ENCODE measurements around the gene SELENOP.
"Not testable (repeated sequence)": the region's sequence is repeated elsewhere in the genome, so short reads cannot be mapped to it uniquely, and the experiment has no call there.

SELENOP gene

DNA sequence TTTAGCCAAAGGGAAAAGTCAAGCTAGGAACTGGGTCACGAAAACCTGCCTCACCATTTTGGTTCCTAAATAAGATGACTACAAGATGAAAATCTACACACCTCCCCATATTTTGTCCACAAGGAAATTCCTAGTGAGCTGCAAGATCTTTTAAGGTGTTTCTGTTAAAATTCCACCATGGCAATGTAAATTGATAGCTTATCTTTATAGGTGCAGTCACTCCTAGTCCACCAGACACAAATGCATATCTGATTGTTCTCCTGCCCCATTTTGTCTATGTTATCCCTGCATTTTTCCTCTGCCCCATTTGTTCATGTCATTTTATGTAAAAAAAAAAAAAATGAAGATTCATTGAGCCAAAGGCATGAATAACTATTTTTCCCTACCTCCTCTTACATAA, 41.1 kb upstream of the SELENOP start:
- TF ChIP-seq SUZ12 (IDR thresholded peaks at IDR 0.05; ENCODE audit: extremely low read depth, insufficient read depth, insufficient read length), result no peak
- TF ChIP-seq ZNF274 (IDR thresholded peaks at IDR 0.05; ENCODE audit: low read depth, low read length), result no peak
- TF ChIP-seq YY1 (IDR thresholded peaks at IDR 0.05; ENCODE audit: insufficient read depth, insufficient read length), result no peak
- Histone ChIP-seq H3K4me3 (ENCODE audit: insufficient read length, low read depth) (no peak overlapping the region), H3K9me3 (ENCODE audit: insufficient read depth, low read length) (no peaks in the 10 kb centered on the region), H3K4me1 (ENCODE audit: insufficient read depth, insufficient read length) (no peaks in the 10 kb centered on the region), H3K27me3 (ENCODE audit: insufficient read depth, insufficient read length) (no peaks in the 10 kb centered on the region), H3K9ac (ENCODE audit: insufficient read length, low read depth) (no peak overlapping the region), H3K36me3 (ENCODE audit: insufficient read depth, insufficient read length, low read length) (no peaks in the 10 kb centered on the region)
- no peak for DNase-seq (ENCODE audit: low read depth, low spot score)

DNA sequence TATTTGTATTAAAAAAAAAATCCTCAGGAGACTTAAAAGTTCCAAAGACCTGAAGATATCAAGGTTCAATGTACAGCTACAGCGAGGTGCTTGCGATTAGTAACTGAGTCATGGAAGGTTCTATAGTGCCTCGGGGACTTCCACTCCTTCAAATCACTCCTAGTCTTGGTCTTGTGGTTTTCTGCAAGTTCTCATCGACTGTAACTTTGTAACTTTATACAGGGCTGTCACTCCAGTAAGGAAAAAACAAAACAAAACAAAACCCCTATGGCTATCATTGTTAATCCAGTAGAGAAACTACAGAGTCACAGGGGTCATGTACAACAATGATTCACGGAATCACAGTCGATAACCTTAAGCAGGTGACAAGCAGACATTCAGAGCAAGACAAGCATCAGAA, 39.8 kb upstream of the SELENOP start:
- Histone ChIP-seq H3K9ac (ENCODE audit: insufficient read length, low read depth) (no peak overlapping the region), H3K36me3 (ENCODE audit: insufficient read depth, insufficient read length, low read length) (no peaks in the 10 kb centered on the region), H3K9me3 (ENCODE audit: insufficient read depth, low read length) (no peaks in the 10 kb centered on the region), H3K27me3 (ENCODE audit: insufficient read depth, insufficient read length) (no peaks in the 10 kb centered on the region), H3K4me3 (ENCODE audit: insufficient read length, low read depth) (no peak overlapping the region), H3K4me1 (ENCODE audit: insufficient read depth, insufficient read length) (no peaks in the 10 kb centered on the region)
- no peak for DNase-seq (ENCODE audit: low read depth, low spot score)
- TF ChIP-seq SUZ12 (IDR thresholded peaks at IDR 0.05; ENCODE audit: extremely low read depth, insufficient read depth, insufficient read length), result no peak
- no peak for TF ChIP-seq ZNF274 (IDR thresholded peaks at IDR 0.05; ENCODE audit: low read depth, low read length)

DNA sequence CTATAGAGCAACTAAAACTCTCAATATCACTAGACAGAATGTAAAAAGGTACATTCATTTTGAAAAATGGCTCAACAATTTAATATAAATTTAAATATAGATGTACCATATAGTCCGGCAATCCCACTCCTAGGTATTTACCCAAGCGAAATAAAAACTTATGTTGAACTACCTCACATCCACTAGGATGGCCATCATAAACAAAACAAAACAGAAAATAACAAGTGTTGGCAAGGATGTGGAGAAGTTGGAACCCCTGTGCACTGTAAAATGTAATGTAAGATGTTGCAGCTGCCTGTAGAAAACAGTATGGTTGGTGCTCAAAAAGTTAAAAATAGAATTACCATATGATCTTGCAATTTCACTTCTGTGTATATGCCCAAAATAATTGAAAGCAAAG, 36.9 kb upstream of the SELENOP start:
- no peak for DNase-seq (ENCODE audit: low read depth, low spot score)
- Histone ChIP-seq H3K4me1 (ENCODE audit: insufficient read depth, insufficient read length) (no peaks in the 10 kb centered on the region), H3K4me3 (ENCODE audit: insufficient read length, low read depth) (no peak overlapping the region), H3K36me3 (ENCODE audit: insufficient read depth, insufficient read length, low read length) (no peaks in the 10 kb centered on the region), H3K27me3 (ENCODE audit: insufficient read depth, insufficient read length) (no peaks in the 10 kb centered on the region), H3K9ac (ENCODE audit: insufficient read length, low read depth) (no peak overlapping the region), H3K9me3 (ENCODE audit: insufficient read depth, low read length) (no peaks in the 10 kb centered on the region)
- no peak for TF ChIP-seq ZNF274 (IDR thresholded peaks at IDR 0.05; ENCODE audit: low read depth, low read length)
- no peak for TF ChIP-seq SUZ12 (IDR thresholded peaks at IDR 0.05; ENCODE audit: extremely low read depth, insufficient read depth, insufficient read length)
- TF ChIP-seq YY1 (IDR thresholded peaks at IDR 0.05; ENCODE audit: insufficient read depth, insufficient read length), result no peak

DNA sequence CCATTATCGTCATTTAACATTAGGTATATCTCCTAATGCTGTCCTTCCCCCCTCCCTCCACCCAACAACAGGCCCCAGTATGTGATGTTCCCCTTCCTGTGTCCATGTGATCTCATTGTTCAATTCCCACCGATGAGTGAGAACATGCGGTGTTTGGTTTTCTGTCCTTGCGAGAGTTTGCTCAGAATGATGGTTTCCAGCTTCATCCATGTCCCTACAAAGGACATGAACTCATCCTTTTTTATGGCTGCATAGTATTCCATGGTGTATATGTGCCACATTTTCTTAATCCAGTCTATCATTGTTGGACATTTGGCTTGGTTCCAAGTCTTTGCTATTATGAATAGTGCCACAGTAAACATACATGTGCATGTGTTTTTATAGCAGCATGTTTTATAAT, 32.7 kb upstream of the SELENOP start:
- not testable (repeated sequence) for H3K4me3 ChIP-seq (ENCODE audit: insufficient read length, low read depth); H3K27me3 ChIP-seq (ENCODE audit: insufficient read depth, insufficient read length); H3K9ac ChIP-seq (ENCODE audit: insufficient read length, low read depth); H3K4me1 ChIP-seq (ENCODE audit: insufficient read depth, insufficient read length); DNase-seq (ENCODE audit: low read depth, low spot score); H3K36me3 ChIP-seq (ENCODE audit: insufficient read depth, insufficient read length, low read length); H3K9me3 ChIP-seq (ENCODE audit: insufficient read depth, low read length)

DNA sequence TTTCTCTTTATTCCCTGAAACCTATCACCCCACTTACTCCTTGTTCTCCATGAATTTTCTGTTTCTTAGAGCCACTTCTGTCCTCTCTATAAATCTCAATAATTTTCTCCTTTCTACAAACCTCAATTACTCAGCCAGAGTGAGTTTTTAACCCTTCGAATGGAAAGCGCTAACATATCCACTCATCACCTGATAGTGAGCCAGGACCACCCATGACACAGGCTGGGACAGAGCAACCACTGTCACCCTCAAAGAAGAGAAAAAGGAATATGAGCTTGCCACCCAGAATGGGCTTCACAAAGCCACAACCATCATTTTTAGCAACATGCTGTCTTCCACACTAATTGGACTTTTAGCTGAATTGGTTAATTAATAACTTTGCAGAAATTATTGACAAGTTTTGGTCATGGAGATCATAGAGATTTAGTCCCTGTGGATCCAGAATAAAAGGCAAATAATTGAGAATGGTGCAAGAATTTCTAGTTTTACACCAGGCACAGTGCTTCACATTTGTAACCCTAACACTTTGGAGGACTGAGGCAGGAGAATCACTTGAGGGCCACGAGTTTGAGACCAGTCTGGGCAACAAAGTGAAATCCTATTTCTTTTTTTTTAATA, 32.1 kb upstream of the SELENOP start:
- no peaks in the 10 kb centered on the region for H3K9me3 ChIP-seq (ENCODE audit: insufficient read depth, low read length)
- no peaks in the 10 kb centered on the region for H3K4me1 ChIP-seq (ENCODE audit: insufficient read depth, insufficient read length)
- DNase-seq (ENCODE audit: low read depth, low spot score), result no peak
- H3K4me3 ChIP-seq (ENCODE audit: insufficient read length, low read depth), result no peak overlapping the region
- no peaks in the 10 kb centered on the region for H3K36me3 ChIP-seq (ENCODE audit: insufficient read depth, insufficient read length, low read length)
- TF ChIP-seq YY1 (IDR thresholded peaks at IDR 0.05; ENCODE audit: insufficient read depth, insufficient read length), result no peak
- TF ChIP-seq ZNF274 (IDR thresholded peaks at IDR 0.05; ENCODE audit: low read depth, low read length), result no peak
- TF ChIP-seq SUZ12 (IDR thresholded peaks at IDR 0.05; ENCODE audit: extremely low read depth, insufficient read depth, insufficient read length), result no peak
- no peak overlapping the region for H3K9ac ChIP-seq (ENCODE audit: insufficient read length, low read depth)
- no peaks in the 10 kb centered on the region for H3K27me3 ChIP-seq (ENCODE audit: insufficient read depth, insufficient read length)

DNA sequence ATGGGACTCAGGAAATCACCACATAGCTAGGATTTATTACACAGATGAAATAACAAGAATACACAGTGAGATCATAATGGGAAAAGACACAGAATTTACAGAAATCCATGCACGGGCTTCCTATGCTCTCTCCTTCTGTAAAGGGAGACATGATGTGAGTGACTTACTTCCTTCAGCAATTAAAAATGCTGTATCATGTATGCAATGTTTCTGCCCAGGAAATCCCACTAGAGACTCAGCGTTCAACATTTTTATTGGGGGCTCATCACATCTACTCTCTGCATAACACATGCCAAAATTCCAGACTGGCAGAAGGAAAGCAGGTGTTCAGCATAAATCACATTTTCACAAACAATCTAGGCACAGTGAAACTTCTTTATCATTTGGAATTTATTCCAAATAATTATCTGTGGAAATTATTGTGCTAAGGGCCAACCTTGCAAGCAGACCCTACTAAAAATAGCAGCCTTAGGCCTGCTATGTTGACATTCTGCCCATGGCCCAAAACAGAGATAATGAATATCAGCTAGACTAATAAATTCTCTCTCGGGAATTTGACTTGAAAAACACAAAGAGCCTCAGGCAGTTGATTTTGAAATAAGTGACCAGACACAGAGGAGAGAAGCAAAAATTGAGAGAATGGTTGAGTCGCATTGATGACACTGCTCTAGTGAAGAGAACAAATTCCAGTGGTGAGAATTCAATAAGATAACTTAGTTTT, 31.4 kb upstream of the SELENOP start:
- no peaks in the 10 kb centered on the region for H3K36me3 ChIP-seq (ENCODE audit: insufficient read depth, insufficient read length, low read length)
- no peak overlapping the region for H3K9ac ChIP-seq (ENCODE audit: insufficient read length, low read depth)
- no peaks in the 10 kb centered on the region for H3K9me3 ChIP-seq (ENCODE audit: insufficient read depth, low read length)
- no peaks in the 10 kb centered on the region for H3K4me1 ChIP-seq (ENCODE audit: insufficient read depth, insufficient read length)
- DNase-seq (ENCODE audit: low read depth, low spot score), result no peak
- H3K4me3 ChIP-seq (ENCODE audit: insufficient read length, low read depth), result no peak overlapping the region
- H3K27me3 ChIP-seq (ENCODE audit: insufficient read depth, insufficient read length), result no peaks in the 10 kb centered on the region
- TF ChIP-seq ZNF274 (IDR thresholded peaks at IDR 0.05; ENCODE audit: low read depth, low read length) (no peak), SUZ12 (IDR thresholded peaks at IDR 0.05; ENCODE audit: extremely low read depth, insufficient read depth, insufficient read length) (no peak), YY1 (IDR thresholded peaks at IDR 0.05; ENCODE audit: insufficient read depth, insufficient read length) (no peak)

DNA sequence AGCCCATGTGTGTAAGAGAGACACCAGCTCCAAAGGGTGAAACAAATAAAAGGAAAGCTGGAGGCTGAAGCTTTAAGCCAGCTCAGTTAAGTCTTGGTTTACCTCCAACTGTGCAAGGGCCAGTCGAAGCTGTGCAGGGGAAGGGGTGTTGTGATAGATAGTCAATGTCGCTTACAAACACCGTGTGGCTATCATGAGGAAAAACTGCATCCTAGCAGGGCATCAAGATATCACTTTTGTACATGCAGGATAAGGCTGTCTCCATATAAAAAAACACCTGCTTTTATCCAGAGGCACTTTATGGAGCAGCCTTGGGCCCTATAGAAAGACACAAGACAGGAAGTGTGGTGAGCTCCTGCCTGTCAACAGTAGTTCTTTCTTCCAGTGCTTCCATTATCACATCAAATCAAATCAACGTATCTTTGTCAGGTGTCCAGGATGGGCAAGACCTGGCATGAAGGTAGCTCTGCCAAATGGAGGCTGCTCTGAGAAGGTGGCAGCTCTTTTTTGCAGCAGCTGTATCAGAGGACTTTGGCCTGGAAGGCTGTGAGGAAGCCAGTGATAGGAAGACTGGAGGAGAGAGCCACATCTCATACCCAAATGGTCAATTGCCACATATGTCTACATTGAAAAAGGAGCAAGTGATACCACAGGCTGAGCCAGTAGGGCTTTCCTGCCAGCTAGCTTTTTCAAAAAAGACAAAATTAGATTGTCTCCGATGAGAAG, 29.3 kb upstream of the SELENOP start:
- no peaks in the 10 kb centered on the region for H3K36me3 ChIP-seq (ENCODE audit: insufficient read depth, insufficient read length, low read length)
- no peak overlapping the region for H3K9ac ChIP-seq (ENCODE audit: insufficient read length, low read depth)
- TF ChIP-seq SUZ12 (IDR thresholded peaks at IDR 0.05; ENCODE audit: extremely low read depth, insufficient read depth, insufficient read length), result no peak
- no peak for TF ChIP-seq ZNF274 (IDR thresholded peaks at IDR 0.05; ENCODE audit: low read depth, low read length)
- TF ChIP-seq YY1 (IDR thresholded peaks at IDR 0.05; ENCODE audit: insufficient read depth, insufficient read length), result no peak
- no peak for DNase-seq (ENCODE audit: low read depth, low spot score)
- no peaks in the 10 kb centered on the region; the same call in 1 of the 2 replicates for H3K9me3 ChIP-seq (ENCODE audit: insufficient read depth, low read length)
- H3K4me1 ChIP-seq (ENCODE audit: insufficient read depth, insufficient read length), result no peaks in the 10 kb centered on the region
- no peaks in the 10 kb centered on the region for H3K27me3 ChIP-seq (ENCODE audit: insufficient read depth, insufficient read length)
- H3K4me3 ChIP-seq (ENCODE audit: insufficient read length, low read depth), result no peak overlapping the region

Measured in NT2/D1 (cell line).